GM10266 (cell line): Measurements from ENCODE around the gene PDZD4.

Experiments
- DNase-seq: peaks from one replicate; pipeline ENCODE4 v3.0.0; 2012; ENCODE audit errors: extremely low spot score
- CTCF ChIP-seq: IDR thresholded peaks from 2 replicates; pipeline ENCODE4 v1.5.1; 2012; ENCODE audit warnings: mild to moderate bottlenecking, low read depth; ENCODE audit not compliant: control insufficient read depth, insufficient read depth; ENCODE audit errors: missing control alignments

PDZD4 gene

GRCh38 chrX:153782313-153782712 lies 48.0 kb downstream of the PDZD4 start:
- no peak for TF ChIP-seq CTCF
- DNase-seq, result no peak

GRCh38 chrX:153781428-153782047 lies 48.8 kb downstream of the PDZD4 start:
- TF ChIP-seq CTCF, result no peak
- no peak for DNase-seq

- no peak for TF ChIP-seq CTCF
- DNase-seq, result no peak
These were observed 49.5 kb downstream of the PDZD4 start, which contains the start of gene SRPK3 for GRCh38 chrX:153780678-153781427. Gene SRPK3 (plus strand): TSS chrX:153781041. CDS start chrX:153781087, 46 bp downstream.

- no peak for DNase-seq
- no peak for TF ChIP-seq CTCF
These were observed 50.3 kb downstream of the PDZD4 start for GRCh38 chrX:153779891-153780677.

GRCh38 chrX:153778684-153779101 lies 51.7 kb downstream of the PDZD4 start:
- DNase-seq, result no peak
- TF ChIP-seq CTCF, result no peak

GRCh38 chrX:153778181-153778580 lies 52.2 kb downstream of the PDZD4 start:
- no peak for DNase-seq
- TF ChIP-seq CTCF, result no peak
